A549 (cell line): Measurements from ENCODE around the gene ATP6V1F. TPM values are rescaled to one million over a fixed set of nuclear protein-coding genes. Genes with fewer than 3 reads are reported as not detected.

Experiments
- ATAC-seq, 2 experiments: fragments of 200-7000 bp in 1 of 2; fragments of >200 bp in 1 of 2; cut with Nextera tagmentation in 1 of 2; cut with Tn5 transposase in 1 of 2; 3 replicates each; pipeline versions ENCODE4 v1.8.0 to v1.9.1; 2018 to 2020; ENCODE audit warnings: mild to moderate bottlenecking in 1 of 2, moderate library complexity in 1 of 2
- CTCF ChIA-PET: fragments of 300-600 bp; sonication (Branson Sonifier 250); formaldehyde crosslinking; extraction: SDS; loops from one replicate; lab custom pipeline; 2021; ENCODE audit warnings: antibody characterized with exemption, inconsistent platforms; lab: Yijun Ruan, JAX
- POLR2A ChIA-PET: fragments of 350-600 bp; formaldehyde crosslinking; extraction: SDS; loops from one replicate; lab custom pipeline; 2021; ENCODE audit warnings: antibody characterized with exemption, inconsistent platforms; lab: Yijun Ruan, JAX
- DNase-seq, 2 experiments: peaks; one replicate each; pipeline versions ENCODE4 v3.0.0 to v3.0.0-alpha.2; 2011 to 2016; ENCODE audit warnings: low read depth in 1 of 2, low spot score in 1 of 2
- FAIRE-seq: peaks from 2 replicates; lab custom pipeline; 2011; peaks lifted over from hg19 to GRCh38; lab: Jason Lieb, UNC
- H3K27ac ChIP-seq, 2 experiments: fragments of >200 bp; sonication (Bioruptor Twin); formaldehyde crosslinking; 3 replicates each; pipeline ENCODE4 v1.5.1; 2016 to 2017
- H3K4me1 ChIP-seq: fragments of >200 bp; sonication (Bioruptor Twin); formaldehyde crosslinking; 3 replicates; pipeline ENCODE4 v1.6.1; 2016
- H3K4me2 ChIP-seq: fragments of >200 bp; sonication (Bioruptor Twin); formaldehyde crosslinking; 3 replicates; pipeline ENCODE4 v1.6.1; 2016
- H3K4me3 ChIP-seq: fragments of >200 bp; sonication (Bioruptor Twin); formaldehyde crosslinking; 3 replicates; pipeline ENCODE4 v1.5.1; 2016
- H3K9me3 ChIP-seq: fragments of >200 bp; sonication (Bioruptor Twin); formaldehyde crosslinking; 3 replicates; pipeline ENCODE4 v1.6.1; 2016
- ESRRA ChIP-seq: fragments of 150-350 bp; IDR thresholded peaks from 2 replicates; pipeline ENCODE4 v1.6.1; 2014; ENCODE audit warnings: mild to moderate bottlenecking, low read length, borderline replicate concordance
- RFX5 ChIP-seq: fragments of 450-650 bp; IDR thresholded peaks from 2 replicates; pipeline ENCODE4 v1.7.1; 2014; ENCODE audit warnings: antibody characterized with exemption, mild to moderate bottlenecking, moderate library complexity
- SREBF2 ChIP-seq: fragments of 450-650 bp; IDR thresholded peaks from 2 replicates; pipeline ENCODE4 v1.6.1; 2014; ENCODE audit warnings: mild to moderate bottlenecking, moderate library complexity
- ZC3H11A ChIP-seq: fragments of 450-650 bp; IDR thresholded peaks from 2 replicates; pipeline ENCODE4 v1.6.1; 2014; ENCODE audit warnings: antibody characterized with exemption, mild to moderate bottlenecking
- ZSCAN20 ChIP-seq: fragments of 250-450 bp; sonication (Bioruptor Pico); IDR thresholded peaks from 2 replicates; pipeline ENCODE4 v1.8.0; 2022; ENCODE audit warnings: mild to moderate bottlenecking, moderate library complexity
- WGBS: methylation state at CpG from one replicate; pipeline ENCODE4 v1.1.6; 2017; ENCODE audit errors: missing lambda C conversion rate; 5-methylcytosine and 5-hydroxymethylcytosine counted together
- polyA plus RNA-seq, 4 experiments: library from polyadenylated mRNA; depleted of rRNA in 3 of 4; stranded (reverse); fragments of >200 nt; fragmentation: RNase III in 1 of 4; extraction: RNeasy Plus Mini Kit Qiagen cat#74134 plus additional on column Dnase treatment in 1 of 4; gene quantifications; 2 replicates in 3 of 4; 3 replicates in 1 of 4; pipeline ENCODE4 v1.2.3, GENCODE V29; 2011 to 2017
- TF ChIP-seq, protein P1 (sequence below): fragments of 250-450 bp; sonication (Bioruptor Pico); IDR thresholded peaks from 2 replicates; pipeline ENCODE4 v1.5.0; 2021; ENCODE audit warnings: mild to moderate bottlenecking, moderate library complexity, borderline replicate concordance

Gene ATP6V1F
- polyA plus RNA-seq, 2 of the 4 experiments (the other 2 are of a cell fraction) = 155 to 229 TPM

DNA sequence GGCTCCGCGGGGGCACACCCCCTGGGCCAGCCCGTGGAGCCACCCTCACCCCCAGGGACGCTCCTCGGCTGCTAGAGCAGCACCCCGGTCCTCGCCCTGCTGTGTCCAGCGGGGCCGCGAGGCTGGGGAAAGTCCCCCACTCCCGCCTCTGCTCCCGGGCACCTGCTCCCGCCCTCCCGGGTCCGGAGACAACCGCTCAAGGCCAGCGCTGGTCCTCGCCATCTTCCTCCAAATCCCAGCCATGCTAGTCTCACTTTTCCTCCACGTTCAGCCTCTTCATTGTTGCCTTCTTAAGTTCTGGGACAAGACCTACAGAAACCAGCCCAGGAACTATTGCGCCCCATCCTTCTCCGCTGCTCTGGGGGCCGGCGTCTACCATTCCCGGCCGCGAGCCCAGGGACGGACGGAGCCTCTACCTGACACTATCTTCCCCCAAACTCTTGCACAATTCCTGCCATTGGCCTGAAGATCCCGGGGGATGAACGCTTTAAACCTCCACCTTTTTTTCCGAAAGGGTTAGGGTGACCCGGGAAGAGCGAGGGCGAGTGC, 52.7 kb downstream of the ATP6V1F start:
- Histone ChIP-seq H3K9me3 (no peaks in the 10 kb centered on the region), H3K4me1 (no peaks in the 10 kb centered on the region), H3K4me3 (no peak overlapping the region), H3K27ac (no peak overlapping the region), H3K4me2 (no peak overlapping the region)
- no peak for DNase-seq
- ATAC-seq = no peak
- ChIA-PET CTCF (interaction anchor here (1.5 kb wide), 1 partner anchor 176 kb away, joined by 3 read pairs; no protein-coding TSS in a partner anchor), POLR2A (no interaction called here)
- TF ChIP-seq ZSCAN20 (CRISPR knock-in tag) (no peak), ESRRA (no peak), ZC3H11A (no peak), RFX5 (no peak), SREBF2 (no peak)
- TF ChIP-seq, protein P1, sequence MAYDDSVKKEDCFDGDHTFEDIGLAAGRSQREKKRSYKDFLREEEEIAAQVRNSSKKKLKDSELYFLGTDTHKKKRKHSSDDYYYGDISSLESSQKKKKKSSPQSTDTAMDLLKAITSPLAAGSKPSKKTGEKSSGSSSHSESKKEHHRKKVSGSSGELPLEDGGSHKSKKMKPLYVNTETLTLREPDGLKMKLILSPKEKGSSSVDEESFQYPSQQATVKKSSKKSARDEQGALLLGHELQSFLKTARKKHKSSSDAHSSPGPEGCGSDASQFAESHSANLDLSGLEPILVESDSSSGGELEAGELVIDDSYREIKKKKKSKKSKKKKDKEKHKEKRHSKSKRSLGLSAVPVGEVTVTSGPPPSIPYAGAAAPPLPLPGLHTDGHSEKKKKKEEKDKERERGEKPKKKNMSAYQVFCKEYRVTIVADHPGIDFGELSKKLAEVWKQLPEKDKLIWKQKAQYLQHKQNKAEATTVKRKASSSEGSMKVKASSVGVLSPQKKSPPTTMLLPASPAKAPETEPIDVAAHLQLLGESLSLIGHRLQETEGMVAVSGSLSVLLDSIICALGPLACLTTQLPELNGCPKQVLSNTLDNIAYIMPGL = no peak
- WGBS = 62% methylated on average over 28 of the region's 34 CpGs
- no peak for FAIRE-seq

Other genes with a start within 250 kb of the ATP6V1F start
- gene GARIN1A, start 190.6 kb upstream of the ATP6V1F start, polyA plus RNA-seq (2011; rRNA removed) = 0.37 and 0.46 TPM in 2 replicates
- gene GARIN1A, start 190.6 kb upstream of the ATP6V1F start, polyA plus RNA-seq (2017; fragmentation: RNase III; extraction: RNeasy Plus Mini Kit Qiagen cat#74134 plus additional on column Dnase treatment) = 0.30 to 0.49 TPM (median 0.43 TPM) in 3 replicates
- gene CALU, start 123.5 kb upstream of the ATP6V1F start, polyA plus RNA-seq (2011; rRNA removed) = 182 and 233 TPM in 2 replicates
- gene CALU, start 123.5 kb upstream of the ATP6V1F start, polyA plus RNA-seq (2017; fragmentation: RNase III; extraction: RNeasy Plus Mini Kit Qiagen cat#74134 plus additional on column Dnase treatment) = 186 to 198 TPM (median 192 TPM) in 3 replicates
- gene OPN1SW, start 87.1 kb upstream of the ATP6V1F start, polyA plus RNA-seq (2011; rRNA removed) = not detected in 2 replicates
- gene OPN1SW, start 87.1 kb upstream of the ATP6V1F start, polyA plus RNA-seq (2017; fragmentation: RNase III; extraction: RNeasy Plus Mini Kit Qiagen cat#74134 plus additional on column Dnase treatment) = not detected in 3 replicates
- 5.4 and 5.6 TPM in 2 replicates for gene CCDC136, start 70.9 kb upstream of the ATP6V1F start, polyA plus RNA-seq (2011; rRNA removed)
- gene CCDC136, start 70.9 kb upstream of the ATP6V1F start, polyA plus RNA-seq (2017; fragmentation: RNase III; extraction: RNeasy Plus Mini Kit Qiagen cat#74134 plus additional on column Dnase treatment) = 3.6 to 7.3 TPM (median 4.7 TPM) in 3 replicates
- 0.43 and 0.60 TPM in 2 replicates for gene FLNC, start 32.5 kb upstream of the ATP6V1F start, polyA plus RNA-seq (2011; rRNA removed)
- gene FLNC, start 32.5 kb upstream of the ATP6V1F start, polyA plus RNA-seq (2017; fragmentation: RNase III; extraction: RNeasy Plus Mini Kit Qiagen cat#74134 plus additional on column Dnase treatment) = 3.2 to 3.4 TPM (median 3.4 TPM) in 3 replicates
- 0.05 TPM in 1 of 2 replicates, not detected in the other for gene KCP, start 47.9 kb downstream of the ATP6V1F start, polyA plus RNA-seq (2011; rRNA removed)
- 0.07 to 0.18 TPM (median 0.14 TPM) in 3 replicates for gene KCP, start 47.9 kb downstream of the ATP6V1F start, polyA plus RNA-seq (2017; fragmentation: RNase III; extraction: RNeasy Plus Mini Kit Qiagen cat#74134 plus additional on column Dnase treatment)
- gene IRF5, start 75.1 kb downstream of the ATP6V1F start, polyA plus RNA-seq (2011; rRNA removed) = 5.5 and 6.5 TPM in 2 replicates
- gene IRF5, start 75.1 kb downstream of the ATP6V1F start, polyA plus RNA-seq (2017; fragmentation: RNase III; extraction: RNeasy Plus Mini Kit Qiagen cat#74134 plus additional on column Dnase treatment) = 6.1 to 9.7 TPM (median 8.7 TPM) in 3 replicates
- 66.9 and 72.9 TPM in 2 replicates for gene TNPO3, start 192.3 kb downstream of the ATP6V1F start, polyA plus RNA-seq (2011; rRNA removed)
- 43.2 to 44.4 TPM (median 43.2 TPM) in 3 replicates for gene TNPO3, start 192.3 kb downstream of the ATP6V1F start, polyA plus RNA-seq (2017; fragmentation: RNase III; extraction: RNeasy Plus Mini Kit Qiagen cat#74134 plus additional on column Dnase treatment)